Spinal cord (tissue), 10 donors: ENCODE results near the gene GNPTAB. TPM values are rescaled to one million over a fixed set of nuclear protein-coding genes. Genes with fewer than 3 reads are reported as not detected.

Experiments used
- DNase-seq, 6 donors: peaks; one replicate each; pipeline versions ENCODE4 v3.0.0 to v3.0.0-alpha.2; 2013 to 2015; ENCODE audit warnings: low spot score in 6 of 6, low read depth in 4 of 6
- H3K27ac ChIP-seq: one replicate; pipeline ENCODE4 v1.5.1; 2013; ENCODE audit warnings: low read depth, low read length, control low read depth
- H3K27me3 ChIP-seq: one replicate; pipeline ENCODE4 v1.6.1; 2013; ENCODE audit warnings: low read length; ENCODE audit not compliant: control insufficient read depth, insufficient read depth
- H3K36me3 ChIP-seq: one replicate; pipeline ENCODE4 v1.6.1; 2013; ENCODE audit warnings: low read length; ENCODE audit not compliant: control insufficient read depth, insufficient read depth
- H3K4me1 ChIP-seq: one replicate; pipeline ENCODE4 v1.6.1; 2013; ENCODE audit warnings: low read length; ENCODE audit not compliant: control insufficient read depth, insufficient read depth
- H3K4me3 ChIP-seq: one replicate; pipeline ENCODE4 v1.5.1; 2013; ENCODE audit warnings: low read depth, low read length, control low read depth
- H3K9me3 ChIP-seq: one replicate; pipeline ENCODE4 v1.6.1; 2013; ENCODE audit warnings: low read length; ENCODE audit not compliant: control insufficient read depth, insufficient read depth
- WGBS: methylation state at CpG from one replicate; pipeline ENCODE4 v1.1.5; 2013; ENCODE audit warnings: missing lambda C conversion rate; ENCODE audit not compliant: insufficient coverage; 5-methylcytosine and 5-hydroxymethylcytosine counted together
- polyA plus RNA-seq, 2 donors: library from polyadenylated mRNA; unstranded; fragments of 120-200 nt; gene quantifications; one replicate each; pipeline ENCODE4 v1.2.1, GENCODE V29; 2013; ENCODE audit not compliant: insufficient read length in 2 of 2
- total RNA-seq, 2 donors: library from RNA; depleted of rRNA in 1 of 2; stranded (reverse); fragments of 120-200 nt in 1 of 2; fragments of >200 nt in 1 of 2; gene quantifications; one replicate each; pipeline versions ENCODE4 v1.2.3 to v1.2.4, GENCODE V29; 2013 to 2014
- donor health status: healthy.

The GNPTAB gene
- total and polyA plus RNA-seq, 4 donors = 33.3 to 63.4 (median 59.5) TPM

DNA sequence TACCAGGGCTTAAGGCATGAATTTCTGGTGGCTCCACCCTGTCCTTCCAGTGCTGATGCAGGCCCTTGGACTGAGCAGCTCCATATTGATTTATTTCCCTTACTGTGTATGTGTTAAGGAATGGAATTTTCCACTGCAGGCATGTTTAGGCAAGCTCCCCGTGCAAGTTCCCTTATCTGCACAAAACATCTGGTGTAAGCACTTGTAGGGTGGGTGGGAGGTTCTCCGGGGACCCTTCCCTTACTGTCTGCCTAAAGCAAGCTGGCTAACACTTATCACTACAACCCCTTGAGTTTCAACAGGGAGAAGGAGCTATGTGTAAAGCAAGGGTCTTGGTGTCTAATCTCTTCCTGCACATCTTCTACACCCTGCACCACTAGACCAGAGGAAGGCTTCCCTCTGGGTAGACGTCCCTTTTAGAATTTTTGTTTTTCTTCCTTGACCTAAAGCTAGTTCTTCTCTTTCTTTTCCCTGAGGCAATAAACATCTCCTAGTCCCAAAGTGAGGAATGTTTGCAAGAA is 24.7 kb upstream of the GNPTAB start:
- Histone ChIP-seq H3K27ac (no peak overlapping the region), H3K4me3 (no peak overlapping the region), H3K4me1 (no peaks in the 10 kb centered on the region), H3K9me3 (no peaks in the 10 kb centered on the region), H3K27me3 (no peaks in the 10 kb centered on the region), H3K36me3 (no peaks in the 10 kb centered on the region)
- WGBS = no CpG with 5 or more reads among the region's 3 CpGs
- DNase-seq = no peak

DNA sequence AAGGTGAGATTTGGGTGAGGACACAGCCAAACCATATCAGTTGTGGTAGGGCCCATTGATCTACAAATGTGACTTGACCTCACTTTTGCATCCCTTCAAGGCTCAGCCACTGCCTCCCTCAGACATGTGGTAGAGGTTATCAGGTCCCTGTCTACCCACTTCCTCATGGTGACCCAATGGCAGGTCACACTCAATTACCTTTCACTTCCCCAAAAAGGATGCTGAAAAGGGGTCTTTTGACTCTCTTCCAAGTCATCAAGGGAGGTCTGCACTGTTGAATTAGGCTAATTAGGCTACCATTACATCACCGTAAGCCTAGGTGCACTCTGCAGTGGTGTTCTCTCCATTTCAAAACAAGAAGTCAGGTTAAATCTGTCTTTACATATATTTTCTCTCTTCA is 24.0 kb upstream of the GNPTAB start:
- no peaks in the 10 kb centered on the region for H3K27me3 ChIP-seq
- no peaks in the 10 kb centered on the region for H3K9me3 ChIP-seq
- no peak overlapping the region for H3K27ac ChIP-seq
- no peak for DNase-seq
- H3K4me3 ChIP-seq = no peak overlapping the region
- 60% methylated on average over 1 of the region's 1 CpG for WGBS
- no peaks in the 10 kb centered on the region for H3K36me3 ChIP-seq
- no peaks in the 10 kb centered on the region for H3K4me1 ChIP-seq

DNA sequence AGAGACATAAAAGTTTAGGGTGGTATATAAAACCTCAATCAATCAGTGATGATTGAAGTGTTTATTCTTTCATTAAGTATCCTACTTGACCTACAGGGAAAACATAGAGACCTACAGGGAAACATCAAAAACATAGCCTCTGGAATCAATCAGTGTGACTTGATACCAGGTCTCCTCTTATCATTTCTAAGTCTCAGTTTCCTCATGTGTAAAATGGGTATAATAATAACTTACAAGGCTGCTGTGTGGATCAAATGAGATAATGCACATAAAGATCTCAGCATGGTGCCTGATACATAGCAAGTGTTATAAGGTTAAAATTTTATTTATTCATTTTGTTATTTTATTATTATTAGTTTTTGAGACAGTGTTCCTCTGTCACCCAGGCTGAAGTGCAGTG is 22.2 kb upstream of the GNPTAB start:
- Histone ChIP-seq H3K4me3 (no peak overlapping the region), H3K36me3 (no peaks in the 10 kb centered on the region), H3K27me3 (no peaks in the 10 kb centered on the region), H3K27ac (no peak overlapping the region), H3K9me3 (no peaks in the 10 kb centered on the region), H3K4me1 (no peaks in the 10 kb centered on the region)
- no peak for DNase-seq

DNA sequence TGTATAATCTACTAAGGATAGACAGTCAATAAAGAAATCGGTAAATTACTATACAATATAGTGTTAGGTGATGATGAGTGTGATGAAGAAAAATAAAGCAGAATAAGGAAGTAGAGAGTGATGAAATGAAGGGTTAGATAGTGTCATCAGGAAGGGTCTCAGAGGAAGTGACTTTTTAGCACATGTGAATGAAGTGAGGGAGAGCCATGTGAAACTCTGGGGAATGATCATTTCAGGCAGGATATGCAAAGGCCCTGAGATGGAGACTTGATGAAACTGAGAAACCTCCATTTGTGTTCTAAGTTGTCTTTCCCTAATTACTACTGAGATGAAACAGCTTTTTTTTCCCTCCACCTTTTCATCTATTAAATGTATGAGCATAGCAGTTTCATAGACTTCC is 19.4 kb upstream of the GNPTAB start:
- no peaks in the 10 kb centered on the region for H3K9me3 ChIP-seq
- no CpG with 5 or more reads among the region's 1 CpG for WGBS
- no peaks in the 10 kb centered on the region for H3K27me3 ChIP-seq
- no peak for DNase-seq
- no peaks in the 10 kb centered on the region for H3K36me3 ChIP-seq
- no peak overlapping the region for H3K4me3 ChIP-seq
- H3K4me1 ChIP-seq = no peaks in the 10 kb centered on the region
- H3K27ac ChIP-seq = no peak overlapping the region

DNA sequence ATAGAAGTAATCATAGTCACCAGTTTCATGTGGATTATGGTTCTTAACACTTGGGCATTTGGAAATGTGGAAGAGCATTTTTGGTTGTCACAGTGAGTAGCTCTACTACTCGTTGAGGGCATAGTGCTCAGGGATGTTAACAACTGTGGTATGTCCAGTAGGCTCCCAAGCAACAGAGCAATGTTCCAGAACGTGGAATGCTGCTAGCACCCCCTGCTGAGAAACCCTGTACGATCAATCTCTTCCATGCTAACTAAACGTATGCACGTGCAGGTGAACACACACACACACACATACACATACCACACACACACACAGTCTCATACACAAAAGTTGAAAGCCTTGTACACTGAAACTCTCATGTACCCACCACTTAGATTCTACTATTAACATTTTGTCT is 16.6 kb upstream of the GNPTAB start:
- H3K4me3 ChIP-seq = no peak overlapping the region
- 68% methylated on average over 4 of the region's 5 CpGs for WGBS
- no peak for DNase-seq

DNA sequence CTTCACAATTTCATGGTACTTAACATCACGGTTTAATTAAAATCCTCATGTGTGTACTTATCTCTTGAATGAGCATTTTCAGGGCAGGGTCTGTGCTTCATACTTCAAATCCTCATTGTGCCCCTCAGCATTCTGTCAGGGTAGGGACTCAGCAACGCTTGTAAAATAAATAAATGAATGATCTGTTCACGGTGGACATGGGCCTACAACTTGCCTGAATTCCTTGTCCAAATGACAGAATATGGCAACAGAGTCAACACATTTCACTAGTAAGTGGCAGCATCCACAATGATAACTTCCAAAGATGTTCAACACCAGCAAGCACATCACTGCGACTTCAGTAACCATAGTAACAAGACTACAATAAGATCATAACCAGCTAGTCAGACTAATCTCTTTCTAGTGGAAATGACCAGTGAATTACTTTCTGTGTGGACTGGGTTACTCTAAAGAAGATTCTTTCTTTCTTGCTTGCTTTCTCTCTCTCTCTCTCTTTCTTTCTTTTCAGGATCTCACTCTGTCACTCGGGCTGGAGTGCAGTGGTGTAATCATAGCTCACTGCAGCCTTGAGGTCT is 14.5 kb upstream of the GNPTAB start:
- Histone ChIP-seq H3K27me3 (no peaks in the 10 kb centered on the region), H3K27ac (no peak overlapping the region), H3K4me1 (no peaks in the 10 kb centered on the region), H3K4me3 (no peak overlapping the region), H3K9me3 (no peaks in the 10 kb centered on the region), H3K36me3 (no peaks in the 10 kb centered on the region)
- DNase-seq = peak in 1 of 6 donors; percentile 57
- no CpG with 5 or more reads among the region's 5 CpGs for WGBS

More for the DNA sequence above, 16.6 kb upstream of the GNPTAB start:
- Histone ChIP-seq H3K9me3 (no peaks in the 10 kb centered on the region), H3K27ac (no peak overlapping the region), H3K27me3 (no peaks in the 10 kb centered on the region), H3K36me3 (no peaks in the 10 kb centered on the region), H3K4me1 (no peaks in the 10 kb centered on the region)

DNA sequence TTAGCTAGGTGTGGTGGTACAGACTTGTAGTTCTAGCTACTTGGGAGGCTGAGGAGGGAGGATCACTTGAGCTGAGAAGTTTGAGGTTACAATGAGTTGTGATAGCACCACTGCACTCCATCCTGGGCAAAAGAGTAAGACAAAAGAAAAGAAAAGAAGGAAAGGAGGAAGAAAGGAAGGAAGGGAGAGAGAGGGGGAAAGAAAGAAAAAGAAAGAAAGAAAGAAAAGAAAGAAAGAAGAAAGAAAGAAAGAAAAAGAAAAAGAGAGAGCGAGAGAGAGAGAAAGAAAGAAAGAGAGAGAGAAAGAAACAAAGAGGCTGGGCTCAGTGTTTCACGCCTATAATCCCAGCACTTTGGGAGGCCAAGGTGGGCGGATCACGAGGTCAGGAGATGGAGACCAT is 10.3 kb upstream of the GNPTAB start:
- H3K27me3 ChIP-seq = no peaks in the 10 kb centered on the region
- WGBS = 100% methylated on average over 1 of the region's 4 CpGs
- H3K9me3 ChIP-seq = no peaks in the 10 kb centered on the region
- H3K4me1 ChIP-seq = no peaks in the 10 kb centered on the region
- no peak overlapping the region for H3K4me3 ChIP-seq
- no peaks in the 10 kb centered on the region for H3K36me3 ChIP-seq
- H3K27ac ChIP-seq = no peak overlapping the region
- no peak for DNase-seq

DNA sequence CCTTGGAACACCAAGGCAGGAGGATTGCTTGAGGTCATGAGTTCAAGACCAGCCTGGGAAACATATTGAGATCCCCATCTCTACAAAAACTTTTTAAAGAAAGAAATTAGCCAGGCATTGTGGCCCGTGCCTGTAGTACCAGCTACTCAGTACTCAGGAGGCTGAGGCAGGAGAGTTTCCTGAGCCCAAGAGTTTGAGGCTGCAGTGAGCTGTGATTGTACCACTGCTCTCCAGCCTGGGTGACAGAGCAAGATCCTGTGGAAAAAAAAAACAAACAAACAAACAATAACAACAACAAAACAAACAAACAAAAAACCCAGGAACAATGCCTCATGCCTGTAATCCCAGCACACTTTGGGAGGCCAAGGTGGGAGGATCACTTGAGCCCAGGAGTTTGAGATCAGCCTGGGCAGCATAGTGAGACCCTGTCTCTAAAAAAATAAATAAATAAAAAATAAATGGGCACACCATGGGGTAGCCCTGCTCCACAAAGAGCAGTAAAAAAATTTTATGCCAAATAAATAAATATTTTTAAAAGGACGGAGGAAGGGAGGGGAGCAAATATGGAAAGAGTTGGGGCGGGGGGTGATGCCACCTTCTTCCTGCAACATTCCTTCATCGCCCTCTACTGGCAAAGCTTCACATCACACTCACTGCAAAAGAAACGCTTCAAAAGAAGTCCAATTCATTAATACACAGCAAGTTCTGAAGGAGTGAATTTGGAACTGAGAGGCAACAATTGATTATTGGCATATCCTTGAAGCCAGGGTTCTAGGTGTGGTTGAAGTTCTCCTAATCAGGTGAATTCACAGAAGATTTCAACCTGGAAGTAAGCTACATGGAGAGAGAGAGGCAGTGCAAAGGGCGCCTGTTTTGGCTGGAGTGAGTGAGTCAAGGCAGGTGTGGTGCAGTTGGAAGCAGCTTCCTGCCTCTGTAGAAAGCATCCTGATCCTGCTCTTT is 8.8 kb upstream of the GNPTAB start:
- Histone ChIP-seq H3K36me3 (no peaks in the 10 kb centered on the region), H3K27ac (no peak overlapping the region), H3K9me3 (no peaks in the 10 kb centered on the region), H3K4me1 (no peaks in the 10 kb centered on the region), H3K27me3 (no peaks in the 10 kb centered on the region), H3K4me3 (no peak overlapping the region)
- WGBS = 100% methylated on average over 2 of the region's 6 CpGs
- peak in 3 of 6 donors; percentile 46 to 80 (median 79) for DNase-seq

DNA sequence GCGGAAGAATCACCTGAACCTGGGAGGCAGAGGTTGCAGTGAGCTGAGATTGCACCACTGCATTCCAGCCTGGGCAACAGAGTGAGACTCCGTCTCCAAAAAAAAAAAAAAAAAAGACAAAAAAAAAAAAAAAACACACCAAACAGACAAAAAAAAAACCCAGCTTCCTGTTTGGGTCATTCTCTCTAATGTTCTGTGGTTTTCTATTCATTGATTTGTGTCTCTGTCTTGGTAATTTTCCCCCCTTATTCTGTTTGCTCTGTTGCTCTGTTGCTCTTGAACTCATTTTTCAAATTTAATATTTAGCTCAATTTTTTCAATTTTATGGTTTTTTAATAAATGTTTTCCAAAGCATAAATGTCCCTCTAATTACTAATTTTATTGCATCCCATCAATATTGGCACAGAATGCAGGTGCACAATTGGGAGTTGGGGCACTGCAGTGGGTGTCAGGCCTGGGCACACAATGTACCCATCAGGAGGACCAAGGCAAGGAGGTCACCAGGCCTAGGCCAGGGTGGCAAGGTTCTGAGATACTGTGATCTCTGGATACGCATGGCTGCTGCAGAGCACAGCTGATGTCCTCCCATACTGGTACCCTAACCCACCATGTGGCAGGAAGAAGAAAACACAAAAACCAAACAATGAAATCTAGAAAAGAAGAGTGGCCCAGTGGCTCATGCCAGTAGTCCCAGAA is 8.0 kb upstream of the GNPTAB start:
- Histone ChIP-seq H3K27ac (no peak overlapping the region), H3K36me3 (no peaks in the 10 kb centered on the region), H3K4me1 (no peaks in the 10 kb centered on the region), H3K4me3 (no peak overlapping the region), H3K9me3 (no peaks in the 10 kb centered on the region), H3K27me3 (no peaks in the 10 kb centered on the region)
- WGBS = no CpG with 5 or more reads among the region's 3 CpGs
- DNase-seq = no peak
